HG02852 (cell line): ENCODE measurements around the gene DGLUCY.
"Not testable (repeated sequence)": the region's sequence is repeated elsewhere in the genome, so short reads cannot be mapped to it uniquely, and the experiment has no call there.

Source experiments
- ATAC-seq: cut with Tn5 transposase; IDR thresholded peaks from one replicate; pipeline ENCODE4 v1.9.1; 2021; ENCODE audit warnings: mild to moderate bottlenecking, moderate library complexity; ENCODE audit not compliant: unreplicated experiment

Gene DGLUCY

GRCh38 chr14:91202234-91202974, 88.5 kb downstream of the DGLUCY start:
- ATAC-seq, result no peak

DNA sequence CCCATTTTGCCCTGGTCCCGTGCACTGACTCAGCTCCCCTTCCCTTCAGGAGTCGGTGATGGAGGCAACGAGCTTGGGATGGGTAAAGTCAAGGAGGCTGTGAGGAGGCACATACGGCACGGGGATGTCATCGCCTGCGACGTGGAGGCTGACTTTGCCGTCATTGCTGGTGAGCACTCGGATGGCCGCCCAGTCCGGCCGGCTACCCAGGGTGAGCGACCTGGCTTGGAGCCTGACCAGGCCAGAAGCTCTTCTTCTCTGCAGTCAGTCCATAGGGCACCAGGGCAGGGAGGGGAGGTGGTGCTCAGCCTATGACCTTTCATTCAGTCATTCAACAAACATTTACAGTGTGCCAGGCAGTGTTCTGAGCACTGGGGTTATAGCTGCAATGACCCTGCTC, 90.8 kb downstream of the DGLUCY start:
- ATAC-seq, result no peak

GRCh38 chr14:91205459-91205858, 91.6 kb downstream of the DGLUCY start:
- ATAC-seq, result no peak

DNA sequence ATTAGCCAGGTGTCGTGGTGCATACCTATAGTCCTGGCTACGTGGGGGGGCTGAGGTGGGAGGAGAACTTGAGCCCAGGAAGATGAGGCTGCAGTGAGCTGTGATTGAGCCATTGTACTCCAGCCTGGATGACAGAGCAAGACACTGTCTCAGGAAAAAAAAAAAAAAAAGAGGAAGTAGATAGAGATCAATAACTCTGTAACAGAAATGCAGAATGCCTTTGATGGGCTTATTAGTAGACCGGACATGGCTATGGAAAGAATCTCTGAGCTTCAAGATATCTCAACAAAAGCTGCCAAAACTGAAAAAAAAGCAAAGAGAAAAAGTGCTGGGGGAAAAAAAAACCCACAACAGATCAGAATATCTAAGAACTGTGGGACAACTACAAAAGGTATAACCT, 93.1 kb downstream of the DGLUCY start:
- no peak for ATAC-seq

DNA sequence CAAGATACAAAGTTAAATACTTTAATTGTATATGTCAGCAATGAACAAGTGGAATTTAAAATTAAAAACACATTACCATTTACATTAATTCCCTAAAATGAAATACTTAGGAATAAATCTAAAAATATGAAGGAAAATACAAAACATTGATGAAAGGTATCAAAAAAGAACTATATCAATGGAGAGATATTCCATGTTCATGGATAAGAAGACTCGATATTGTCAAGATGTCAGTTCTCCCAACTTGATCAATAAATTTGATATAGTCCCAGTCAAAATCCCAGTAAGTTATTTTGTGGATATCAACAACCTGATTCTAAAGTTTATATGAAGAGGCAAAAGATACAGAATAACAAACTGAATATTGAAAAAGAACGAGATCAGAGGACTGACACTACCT, 97.1 kb downstream of the DGLUCY start:
- ATAC-seq, result no peak

- ATAC-seq, result no peak
Measured at GRCh38 chr14:91214306-91214705, 100.4 kb downstream of the DGLUCY start.

GRCh38 chr14:91215381-91215780, 101.5 kb downstream of the DGLUCY start:
- no peak for ATAC-seq

- no peak for ATAC-seq
Measured at GRCh38 chr14:91216731-91217226, 102.9 kb downstream of the DGLUCY start.

GRCh38 chr14:91218014-91218413, 104.1 kb downstream of the DGLUCY start:
- ATAC-seq, result no peak

DNA sequence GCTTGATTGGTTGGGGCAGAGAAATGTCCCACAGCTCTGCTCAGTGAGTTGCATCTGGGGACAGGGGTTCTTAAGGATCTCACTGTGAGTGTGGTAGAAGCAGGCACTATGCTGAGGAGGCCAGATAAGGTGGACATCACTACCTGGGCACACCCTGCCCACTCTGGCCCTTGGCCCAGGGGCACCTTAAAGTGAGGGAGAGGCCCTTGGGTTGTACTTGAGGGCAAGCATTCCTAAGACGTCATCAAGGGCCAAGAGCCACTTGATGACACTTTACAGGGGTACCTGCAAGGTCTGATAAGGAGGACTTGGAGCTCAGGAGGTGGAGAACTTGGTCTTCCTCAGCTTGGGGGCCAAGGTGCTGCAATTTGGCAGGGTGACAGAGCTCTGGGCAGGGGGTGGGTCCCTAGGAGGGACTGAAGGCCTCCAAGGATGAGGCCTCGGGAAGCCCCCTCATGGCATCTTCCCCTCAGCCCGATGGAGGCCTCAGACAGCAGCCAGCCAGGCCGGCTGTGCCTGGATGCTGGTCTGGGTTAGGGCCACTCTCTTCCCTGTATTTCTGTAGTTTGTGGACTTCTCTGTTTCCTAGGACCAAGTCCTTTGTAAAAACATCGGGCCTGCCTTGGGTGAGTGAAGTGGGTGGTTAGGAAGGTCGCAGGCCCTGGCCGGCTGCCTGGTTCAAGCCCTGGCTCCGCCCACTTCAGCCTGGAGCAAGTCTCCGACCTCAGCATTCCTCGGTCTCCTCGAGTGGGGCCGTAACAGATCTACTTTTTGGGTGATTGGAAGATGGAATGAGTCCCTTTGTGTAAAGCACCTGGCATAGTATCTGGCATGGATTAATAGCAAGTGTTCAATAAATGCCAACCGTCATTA, 105.9 kb downstream of the DGLUCY start:
- ATAC-seq, result no peak

- ATAC-seq, result no peak
Measured at GRCh38 chr14:91220581-91221000, 106.7 kb downstream of the DGLUCY start.

DNA sequence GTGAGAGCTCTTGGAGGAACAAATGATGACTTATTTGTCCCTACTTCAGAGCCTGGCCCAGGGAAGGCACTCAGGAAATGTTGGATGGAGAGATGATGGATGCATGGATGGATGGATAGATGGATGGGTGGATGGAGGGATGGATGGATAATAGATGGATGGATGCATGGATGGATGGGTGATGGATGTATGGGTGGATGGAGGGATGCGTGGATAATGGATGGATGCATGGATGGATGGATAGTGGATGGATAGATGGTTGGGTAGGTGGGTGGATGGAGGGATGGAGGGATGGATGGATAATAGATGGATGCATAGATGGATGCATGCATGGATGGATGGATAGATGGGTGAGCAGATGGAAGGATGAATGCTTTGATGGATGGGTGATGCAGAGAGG, 107.4 kb downstream of the DGLUCY start:
- ATAC-seq, result no peak

DNA sequence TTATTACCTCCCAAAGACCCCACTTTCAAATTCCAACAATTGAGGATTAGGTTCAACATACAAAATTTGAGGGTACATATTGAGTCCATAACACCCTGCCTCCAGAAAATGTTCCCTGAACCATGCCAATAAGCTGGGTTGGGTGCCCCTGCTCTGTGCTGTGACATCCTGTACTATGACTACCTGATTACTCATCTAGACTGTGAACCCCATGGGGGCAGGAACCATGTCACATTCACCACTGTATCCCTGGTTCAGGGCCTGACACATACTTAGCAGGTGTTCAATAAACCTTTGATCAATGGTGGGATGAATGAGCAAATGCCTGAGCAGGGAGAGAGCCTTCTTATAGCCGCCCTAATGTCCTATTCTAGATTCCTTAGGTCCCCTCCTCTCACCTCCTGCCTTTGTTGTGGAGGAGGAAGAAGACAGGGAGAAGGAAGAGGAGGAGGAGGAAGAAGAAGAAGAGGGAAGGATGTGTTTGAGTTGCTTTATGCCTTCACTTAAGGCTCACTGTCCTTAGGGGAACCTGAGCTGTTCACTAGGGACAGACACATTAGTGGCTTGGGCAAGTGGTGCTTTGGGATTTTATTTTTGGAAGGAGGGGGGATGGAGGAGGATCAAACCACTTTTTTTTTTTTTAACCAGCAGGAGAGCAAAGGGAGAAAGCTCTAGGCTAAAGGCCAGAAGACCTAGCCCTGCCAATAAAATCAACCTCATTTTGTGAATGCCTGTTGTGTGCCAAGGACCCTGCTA, 109.3 kb downstream of the DGLUCY start:
- no peak for ATAC-seq

- ATAC-seq, result no peak
Measured at GRCh38 chr14:91225025-91225424, 111.2 kb downstream of the DGLUCY start.

GRCh38 chr14:91226360-91226759, 112.5 kb downstream of the DGLUCY start:
- ATAC-seq, result not testable (repeated sequence)

DNA sequence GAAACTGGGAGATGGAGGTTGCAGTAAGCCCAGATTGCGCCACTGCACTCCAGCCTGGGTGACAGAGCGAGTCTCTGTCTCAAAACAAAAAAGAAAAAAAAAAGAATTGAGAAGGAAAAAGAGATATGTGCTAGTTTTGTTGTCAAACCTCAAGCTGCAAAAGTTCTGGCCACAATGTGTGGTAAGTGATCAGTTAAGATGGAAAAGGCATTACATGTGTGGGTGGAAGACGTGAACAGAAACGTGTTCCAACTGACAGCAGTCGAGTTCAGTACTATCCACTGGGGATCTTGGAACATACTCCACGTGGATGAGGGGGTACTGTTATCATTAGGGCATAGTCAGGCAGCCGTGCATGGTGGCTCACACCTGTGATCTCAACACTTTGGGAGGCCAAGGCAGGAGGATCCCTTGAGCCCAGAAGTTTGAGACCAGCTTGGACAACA, 113.3 kb downstream of the DGLUCY start:
- ATAC-seq, result no peak

GRCh38 chr14:91228112-91229004, 114.5 kb downstream of the DGLUCY start:
- peak; percentile 86 for ATAC-seq

DNA sequence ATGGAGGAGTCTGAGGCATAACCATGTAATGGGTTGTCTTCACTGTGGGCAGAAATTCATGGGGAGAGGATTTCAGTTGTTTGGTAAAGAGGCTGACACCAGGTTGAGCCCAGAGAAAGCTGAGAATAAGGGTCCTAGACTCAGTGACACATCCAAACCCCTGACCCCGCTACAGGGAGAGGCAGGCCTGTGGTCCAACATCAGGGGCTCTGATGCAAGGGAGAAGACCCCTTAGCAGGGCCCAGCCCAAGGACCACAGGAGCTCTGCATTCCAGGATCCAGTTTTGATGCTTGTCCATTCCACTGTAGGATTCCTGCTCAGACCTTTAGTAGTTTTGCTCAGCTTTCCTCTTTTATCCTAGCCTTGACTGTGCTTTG, 115.1 kb downstream of the DGLUCY start:
- ATAC-seq, result no peak

DNA sequence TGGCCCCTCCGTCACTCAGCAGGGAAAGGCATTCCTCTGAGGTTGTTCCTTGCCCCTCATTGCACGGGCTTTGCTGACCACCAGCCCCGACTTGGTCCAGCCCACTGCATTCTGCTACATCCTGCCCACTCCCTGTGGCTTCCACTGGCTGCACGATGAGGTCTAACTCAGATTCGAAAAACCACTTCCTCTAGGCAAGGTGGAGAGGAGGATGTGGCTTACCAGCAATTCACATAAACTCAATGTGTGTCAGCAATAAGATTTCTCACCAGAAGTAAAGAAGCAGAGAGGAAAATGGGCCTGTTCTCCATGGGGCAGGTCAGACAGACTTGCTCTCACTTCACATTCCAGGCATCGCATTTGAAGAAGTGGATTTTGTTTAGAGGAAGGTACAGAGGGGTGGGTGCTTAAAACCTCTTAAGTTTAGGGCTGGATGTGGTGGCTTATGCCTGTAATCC, 115.9 kb downstream of the DGLUCY start:
- ATAC-seq, result peak; percentile 64

DNA sequence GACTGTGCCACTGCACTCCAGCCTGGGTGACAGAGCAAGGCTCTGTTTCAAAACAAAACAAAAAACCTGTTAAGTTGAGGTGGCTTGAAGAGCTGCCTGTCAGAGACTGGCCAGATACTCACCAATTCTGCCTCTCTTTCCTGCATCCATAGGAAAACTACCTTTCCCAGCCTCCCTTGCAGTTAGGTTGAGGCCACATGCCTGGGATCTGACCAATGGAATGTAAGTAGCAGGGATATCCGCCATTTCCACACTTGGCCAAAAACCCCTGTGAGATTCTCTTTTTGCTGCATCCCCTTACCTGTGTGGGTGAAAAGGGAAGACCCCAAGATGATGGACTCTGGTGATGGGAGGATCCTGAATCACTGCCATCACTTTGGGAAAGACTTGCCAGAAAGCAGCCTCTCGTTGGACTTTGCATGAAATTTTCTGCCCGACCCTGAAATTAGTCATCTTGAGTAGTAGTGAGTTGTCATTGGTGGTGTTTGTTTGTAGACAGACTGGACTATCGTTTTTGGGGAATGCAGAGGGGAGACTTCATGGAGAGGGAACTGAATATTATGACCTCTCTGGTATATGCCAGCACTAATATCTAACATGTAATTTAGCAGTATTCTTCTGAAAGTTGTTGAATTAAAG, 116.6 kb downstream of the DGLUCY start:
- no peak for ATAC-seq
